Epithelial cell of proximal tubule (primary cell): ENCODE data around the gene VAC14. TPM values are rescaled to one million over a fixed set of nuclear protein-coding genes. Genes with fewer than 3 reads are reported as not detected.

Source experiments
- DNase-seq: peaks from one replicate; pipeline ENCODE4 v3.0.0-alpha.2; 2011; ENCODE audit warnings: low read depth
- H3K4me3 ChIP-seq: 2 replicates; pipeline ENCODE4 v1.5.1; 2011; ENCODE audit warnings: low read depth, mild to moderate bottlenecking, low read length
- total RNA-seq: library from RNA; depleted of rRNA; stranded (reverse); fragments of >200 nt; gene quantifications from 2 replicates; pipeline ENCODE4 v1.2.3, GENCODE V29; 2015
- TF ChIP-seq, protein P1 (sequence below): conservative IDR thresholded peaks from 2 replicates; pipeline ENCODE4 v1.5.1; 2012; ENCODE audit warnings: low read depth, mild to moderate bottlenecking, low read length

The VAC14 gene
- total RNA-seq, 1 donor from 2014 or later = 32.5 TPM

DNA sequence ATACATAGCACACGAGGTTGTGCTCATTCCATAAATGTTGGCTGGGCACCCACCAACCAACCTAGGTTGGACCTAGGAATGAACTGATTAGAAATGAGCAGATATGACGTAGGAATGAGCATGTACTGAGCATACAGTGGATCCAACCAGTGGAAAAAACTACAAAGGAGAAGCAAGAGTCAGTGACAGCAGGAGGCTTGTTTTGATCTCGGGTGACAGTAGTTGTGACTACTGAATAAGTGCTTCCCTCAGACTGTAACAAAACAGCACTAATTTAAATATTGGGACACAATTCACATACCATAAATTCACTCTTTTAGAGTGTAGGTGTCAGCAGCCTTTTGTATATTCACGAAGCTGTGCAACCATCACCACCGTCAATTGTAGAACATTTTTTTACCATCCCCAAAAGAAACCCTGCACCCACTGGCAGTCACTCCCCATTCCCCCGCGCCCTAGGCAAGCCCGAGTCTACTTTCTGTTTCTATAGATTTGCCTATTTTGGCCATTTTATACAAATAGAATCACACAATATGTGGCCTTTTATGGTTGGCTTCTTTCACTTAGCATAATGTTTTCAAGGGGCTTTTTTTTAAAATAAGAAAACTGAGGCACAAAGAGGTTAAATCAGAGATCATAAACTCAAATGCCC, 7.0 kb downstream of the VAC14 start:
- TF ChIP-seq, protein P1, sequence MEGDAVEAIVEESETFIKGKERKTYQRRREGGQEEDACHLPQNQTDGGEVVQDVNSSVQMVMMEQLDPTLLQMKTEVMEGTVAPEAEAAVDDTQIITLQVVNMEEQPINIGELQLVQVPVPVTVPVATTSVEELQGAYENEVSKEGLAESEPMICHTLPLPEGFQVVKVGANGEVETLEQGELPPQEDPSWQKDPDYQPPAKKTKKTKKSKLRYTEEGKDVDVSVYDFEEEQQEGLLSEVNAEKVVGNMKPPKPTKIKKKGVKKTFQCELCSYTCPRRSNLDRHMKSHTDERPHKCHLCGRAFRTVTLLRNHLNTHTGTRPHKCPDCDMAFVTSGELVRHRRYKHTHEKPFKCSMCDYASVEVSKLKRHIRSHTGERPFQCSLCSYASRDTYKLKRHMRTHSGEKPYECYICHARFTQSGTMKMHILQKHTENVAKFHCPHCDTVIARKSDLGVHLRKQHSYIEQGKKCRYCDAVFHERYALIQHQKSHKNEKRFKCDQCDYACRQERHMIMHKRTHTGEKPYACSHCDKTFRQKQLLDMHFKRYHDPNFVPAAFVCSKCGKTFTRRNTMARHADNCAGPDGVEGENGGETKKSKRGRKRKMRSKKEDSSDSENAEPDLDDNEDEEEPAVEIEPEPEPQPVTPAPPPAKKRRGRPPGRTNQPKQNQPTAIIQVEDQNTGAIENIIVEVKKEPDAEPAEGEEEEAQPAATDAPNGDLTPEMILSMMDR = no peak
- DNase-seq = no peak

DNA sequence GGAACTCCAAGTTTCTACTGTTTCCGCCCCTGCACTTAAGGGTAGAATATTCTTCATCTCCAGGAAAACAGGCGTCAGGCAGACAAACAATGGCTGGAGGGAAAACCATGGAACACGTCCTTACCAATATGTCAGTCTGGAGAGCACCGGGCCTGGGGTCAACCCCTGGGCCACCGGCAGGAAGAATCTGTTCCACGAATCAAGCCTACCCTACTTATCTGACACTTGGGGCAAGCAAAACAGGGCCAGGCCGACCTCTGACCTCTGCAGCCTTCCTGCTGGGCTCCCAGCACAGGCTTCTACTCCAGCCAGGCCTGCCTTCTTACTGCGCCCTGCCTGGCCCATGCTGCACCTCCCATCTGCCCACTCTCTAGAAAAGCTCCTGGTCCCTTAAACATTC, 10.1 kb downstream of the VAC14 start:
- TF ChIP-seq, protein P1 = no peak
- no peak for DNase-seq
- no peak overlapping the region for H3K4me3 ChIP-seq

More for the DNA sequence above, 7.0 kb downstream of the VAC14 start:
- no peak overlapping the region for H3K4me3 ChIP-seq

DNA sequence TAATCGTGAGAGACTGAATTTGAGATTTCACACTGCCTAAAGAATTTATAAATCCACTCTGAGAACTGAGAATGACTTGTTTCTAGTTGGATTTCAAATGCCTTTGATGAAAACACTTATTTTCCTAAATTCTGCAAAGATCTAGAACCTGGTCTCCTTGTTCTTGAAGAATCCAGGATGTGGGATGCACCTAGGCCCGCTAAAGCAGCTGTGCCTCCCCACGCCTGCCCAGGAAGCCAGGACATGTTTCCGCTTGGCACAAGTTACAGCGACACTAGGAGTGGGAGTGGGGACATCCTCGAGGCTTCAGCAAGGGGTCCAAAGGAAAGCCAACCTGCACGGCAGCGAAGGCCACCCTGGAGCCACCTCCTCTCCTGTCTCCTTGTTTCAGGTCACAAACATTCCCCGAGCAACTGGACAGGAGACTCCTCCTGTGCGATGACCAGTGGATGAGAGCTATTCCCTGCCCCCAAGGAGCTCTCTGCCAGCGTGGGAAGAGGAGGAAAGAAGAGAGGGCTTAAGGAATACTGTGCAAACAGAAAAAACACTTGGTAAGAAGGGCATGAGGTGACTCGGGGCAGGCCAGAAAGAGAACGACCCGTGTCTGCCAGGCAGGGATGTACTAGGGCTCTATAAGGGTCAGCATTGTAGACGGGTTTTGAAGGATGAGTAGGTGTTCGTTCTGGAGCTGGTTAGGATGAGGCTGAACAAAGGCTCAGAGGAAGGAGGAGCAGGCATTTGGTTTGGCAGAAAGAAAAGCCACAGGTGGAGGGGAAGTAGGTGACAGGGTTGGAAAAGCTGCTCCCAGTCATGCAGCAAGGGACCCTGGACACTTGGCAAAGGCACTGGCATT, 11.1 kb downstream of the VAC14 start:
- no peak overlapping the region for H3K4me3 ChIP-seq
- TF ChIP-seq, protein P1 = no peak
- no peak for DNase-seq

DNA sequence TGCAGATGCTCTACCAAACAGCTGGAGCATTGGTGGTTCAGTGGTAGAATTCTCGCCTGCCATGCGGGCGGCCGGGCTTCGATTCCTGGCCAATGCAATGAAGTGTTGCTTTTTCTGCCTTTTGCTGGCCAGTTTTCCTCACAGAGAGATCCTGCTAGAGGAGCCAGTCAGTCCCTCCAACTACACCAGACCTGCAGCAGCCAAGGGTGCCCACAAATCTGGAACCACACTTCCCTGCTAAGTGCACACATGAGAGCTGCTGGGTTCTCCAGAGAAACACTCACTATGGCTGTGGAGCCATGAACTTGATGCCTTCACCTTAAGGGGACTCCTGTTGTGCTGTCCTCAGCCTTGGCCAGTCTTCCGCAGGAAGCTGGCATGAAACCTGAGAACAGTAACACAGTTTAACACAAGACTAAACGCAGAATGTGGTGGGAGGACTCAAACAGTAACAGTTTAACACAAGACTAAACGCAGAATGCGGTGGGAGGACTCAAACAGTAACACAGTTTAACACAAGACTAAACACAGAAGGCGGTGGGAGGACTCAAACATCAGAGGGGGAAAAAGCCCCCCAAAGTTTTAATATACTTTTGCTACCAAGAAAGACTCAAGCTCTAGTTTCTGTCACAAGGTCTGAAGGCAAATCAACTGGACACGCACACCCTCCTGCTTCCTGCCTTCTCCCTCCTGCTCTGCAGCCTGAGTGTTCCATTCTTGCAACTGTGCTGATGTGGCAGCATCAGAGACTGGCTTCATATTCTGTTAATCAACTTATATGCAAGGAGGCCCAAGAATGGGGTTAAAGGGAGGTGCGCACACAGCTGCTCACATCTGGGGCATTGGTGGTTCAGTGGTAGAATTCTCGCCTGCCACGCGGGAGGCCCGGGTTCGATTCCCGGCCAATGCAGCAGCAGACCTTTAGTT, 12.0 kb downstream of the VAC14 start:
- TF ChIP-seq, protein P1 = no peak
- H3K4me3 ChIP-seq = no peak overlapping the region
- peak; percentile 44 for DNase-seq

DNA sequence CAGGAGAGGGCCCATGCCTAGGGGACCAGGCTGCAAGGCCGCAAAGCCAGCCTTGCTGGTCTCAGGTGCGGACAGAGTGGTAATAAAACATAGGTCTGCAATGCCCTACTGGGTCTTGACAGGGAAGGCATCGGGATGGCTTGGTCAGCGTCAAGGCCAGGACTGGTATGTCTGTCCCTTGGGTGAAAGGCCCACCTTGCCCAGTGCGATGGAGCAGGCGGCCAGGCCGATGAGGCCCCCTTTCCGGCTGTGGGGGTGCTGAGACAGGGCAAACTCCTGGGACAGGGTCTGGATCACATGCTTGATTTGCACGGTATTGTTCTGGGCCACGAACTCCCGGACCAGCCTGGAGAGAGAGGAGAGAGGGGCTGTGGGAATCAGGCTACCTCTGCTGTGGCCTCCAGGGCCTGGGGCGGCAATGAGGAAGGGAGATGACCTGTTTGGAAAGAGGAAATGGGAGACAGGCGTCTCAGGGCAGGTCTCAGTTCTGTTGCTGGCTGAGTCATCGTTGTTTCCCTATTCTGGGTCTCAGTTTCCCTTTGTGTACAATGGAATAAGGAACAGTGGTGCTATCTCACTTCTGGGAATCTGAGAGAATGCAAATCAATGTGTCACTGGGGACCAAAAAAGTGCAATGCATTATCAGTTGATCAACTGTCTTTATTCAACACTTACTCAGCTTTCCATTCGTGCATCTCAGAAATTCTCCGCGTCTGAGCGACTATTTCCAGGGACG, 14.8 kb downstream of the VAC14 start:
- no peak for DNase-seq
- H3K4me3 ChIP-seq = no peak overlapping the region
- TF ChIP-seq, protein P1 = no peak

DNA sequence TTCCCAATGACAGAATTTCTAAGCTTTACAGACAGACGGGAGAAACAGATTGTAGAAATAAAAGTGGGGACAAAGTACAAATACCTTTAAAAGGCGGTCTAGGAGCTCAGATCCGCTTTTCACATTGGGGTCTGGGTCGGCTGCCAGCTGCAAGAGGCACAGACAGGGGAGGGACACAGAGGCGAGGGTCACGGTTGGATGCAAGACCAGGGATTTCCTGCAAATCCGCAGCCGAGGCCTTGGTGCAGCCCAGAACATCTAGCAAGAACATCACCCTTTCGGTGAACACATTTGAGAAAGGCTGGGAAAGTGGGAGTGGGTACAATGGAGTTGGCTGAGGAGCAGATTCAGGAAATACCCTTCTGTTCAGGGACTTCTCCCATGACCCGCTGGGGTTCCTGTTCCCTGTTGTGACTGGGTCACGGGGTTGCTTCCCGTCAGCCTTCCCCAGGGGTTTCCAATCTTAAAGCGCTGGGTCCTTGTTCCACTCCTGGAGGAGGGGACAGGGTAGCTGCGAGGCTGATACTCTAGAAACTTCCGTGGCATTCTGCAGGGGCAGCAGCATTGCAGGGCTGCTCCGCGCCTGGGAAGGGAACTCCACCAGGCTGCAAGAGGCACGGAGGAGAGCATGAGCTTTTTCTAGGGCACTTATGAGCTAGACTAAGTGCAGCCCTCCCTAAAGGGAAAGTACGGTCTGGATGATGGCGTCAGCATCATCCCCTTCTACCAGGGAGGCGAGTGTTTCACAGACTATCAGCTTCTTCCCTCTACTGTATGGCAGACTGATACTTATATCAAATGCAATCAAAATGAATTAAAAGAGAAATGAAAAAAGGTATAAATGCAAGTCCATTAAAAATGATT, 16.0 kb downstream of the VAC14 start:
- TF ChIP-seq, protein P1 = no peak
- no peak overlapping the region for H3K4me3 ChIP-seq
- no peak for DNase-seq
